ENCODE data around the gene SNX6.
"Not testable (repeated sequence)": the region's sequence is repeated elsewhere in the genome, so short reads cannot be mapped to it uniquely, and the experiment has no call there.

SNX6 gene

GRCh38 chr14:34562037-34562775 lies 67.7 kb downstream of the SNX6 start:
- DNase-seq: not testable (repeated sequence)

DNA sequence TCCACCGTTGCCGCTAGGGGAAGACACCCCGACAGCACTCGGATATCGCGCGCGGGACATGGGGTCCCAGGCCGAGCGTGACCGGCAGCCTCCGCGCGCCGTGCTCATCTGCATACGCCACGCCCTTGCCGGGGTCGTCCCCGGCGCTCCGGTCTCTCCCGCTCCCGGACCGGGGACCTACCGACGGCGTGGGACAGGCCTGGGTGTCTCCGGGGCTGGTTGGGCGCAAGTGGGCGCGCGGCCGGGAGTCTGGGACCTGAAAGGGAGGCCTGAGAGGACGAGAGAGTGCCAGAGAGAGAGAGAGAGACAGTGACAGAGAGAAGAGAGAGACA lies 73.5 kb downstream of the SNX6 start:
- DNase-seq: not testable (repeated sequence)

- not testable (repeated sequence) for DNase-seq
These were observed 74.1 kb downstream of the SNX6 start for GRCh38 chr14:34555583-34556497.

GRCh38 chr14:34554540-34555250 lies 75.3 kb downstream of the SNX6 start:
- no peak for DNase-seq

GRCh38 chr14:34549276-34549966 lies 80.5 kb downstream of the SNX6 start:
- not testable (repeated sequence) for DNase-seq

- DNase-seq: no peak
These were observed 81.4 kb downstream of the SNX6 start for GRCh38 chr14:34548472-34548981.

DNA sequence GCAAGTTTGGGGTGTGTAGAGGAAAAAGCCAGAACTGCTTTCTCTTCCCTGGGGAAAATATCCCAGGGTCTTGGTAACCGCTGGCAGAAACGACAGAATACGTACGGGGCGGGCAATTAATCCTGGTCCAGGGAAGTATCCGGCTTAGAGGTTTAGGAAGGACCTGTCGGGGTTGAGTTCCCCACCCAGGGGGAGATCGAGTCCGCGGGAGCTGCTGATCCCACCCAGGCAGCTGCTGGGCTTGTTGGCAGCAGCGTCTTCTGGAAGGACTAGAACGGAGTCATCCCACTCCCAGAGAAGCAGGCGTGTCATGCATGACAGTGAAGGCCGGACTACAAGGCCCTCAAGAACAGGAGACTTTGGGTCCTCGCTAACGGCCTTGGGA lies 82.8 kb downstream of the SNX6 start:
- not testable (repeated sequence) for DNase-seq

DNA sequence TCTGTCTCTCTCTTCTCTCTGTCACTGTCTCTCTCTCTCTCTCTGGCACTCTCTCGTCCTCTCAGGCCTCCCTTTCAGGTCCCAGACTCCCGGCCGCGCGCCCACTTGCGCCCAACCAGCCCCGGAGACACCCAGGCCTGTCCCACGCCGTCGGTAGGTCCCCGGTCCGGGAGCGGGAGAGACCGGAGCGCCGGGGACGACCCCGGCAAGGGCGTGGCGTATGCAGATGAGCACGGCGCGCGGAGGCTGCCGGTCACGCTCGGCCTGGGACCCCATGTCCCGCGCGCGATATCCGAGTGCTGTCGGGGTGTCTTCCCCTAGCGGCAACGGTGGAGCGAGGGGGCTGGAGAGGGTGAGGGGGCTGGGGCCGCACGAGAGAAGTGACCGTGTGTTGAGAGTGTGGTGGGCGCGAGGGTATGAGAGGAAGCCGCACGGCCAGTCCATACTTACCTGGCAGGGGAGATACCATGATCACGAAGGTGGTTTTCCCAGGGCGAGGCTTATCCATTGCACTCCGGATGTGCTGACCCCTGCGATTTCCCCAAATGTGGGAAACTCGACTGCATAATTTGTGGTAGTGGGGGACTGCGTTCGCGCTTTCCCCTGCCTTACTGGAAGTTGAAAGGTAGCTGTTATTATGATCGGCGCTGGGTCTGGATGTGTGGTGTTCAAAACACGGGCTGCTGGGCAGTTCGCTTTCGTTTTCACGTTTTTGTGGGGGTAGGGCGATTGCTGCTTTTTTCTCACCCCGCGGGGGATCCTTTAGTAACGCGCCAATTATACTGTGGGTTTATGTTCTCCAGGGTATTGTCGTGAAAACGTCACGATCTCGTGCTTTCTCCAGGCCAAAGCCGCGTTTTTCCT lies 83.4 kb downstream of the SNX6 start:
- not testable (repeated sequence) for DNase-seq

GRCh38 chr14:34540181-34541059 lies 89.5 kb downstream of the SNX6 start:
- DNase-seq: not testable (repeated sequence)

- DNase-seq: no peak
These were observed 90.4 kb downstream of the SNX6 start, which contains the start of gene EAPP for GRCh38 chr14:34539407-34540180. Gene EAPP, minus strand, starts transcription at chr14:34539701. Its CDS starts 73 bp downstream, at chr14:34539628.

DNA sequence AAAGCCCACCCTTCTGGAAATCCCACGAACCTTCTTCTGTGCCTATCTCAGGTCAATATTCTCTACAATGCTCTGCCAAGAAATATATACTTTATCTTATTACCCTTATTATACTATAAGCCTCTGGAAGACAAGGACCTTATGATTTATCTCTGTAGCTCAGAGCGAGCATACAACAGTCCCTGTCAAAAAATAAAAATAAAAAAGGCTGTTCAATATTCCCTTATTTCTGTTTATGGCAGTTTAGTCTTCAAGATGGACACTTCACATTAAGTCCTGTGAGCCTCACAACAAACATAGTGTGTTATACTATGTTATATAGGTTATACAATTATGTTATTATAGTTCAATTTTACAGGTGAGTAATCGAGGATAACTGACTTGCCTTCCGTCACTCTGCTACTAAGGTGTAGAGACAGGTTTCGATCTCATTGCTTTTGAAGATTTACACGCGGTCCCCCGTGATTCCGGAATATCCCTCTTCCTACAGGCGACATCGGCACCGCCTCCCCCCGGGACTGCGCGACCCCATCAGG lies 91.0 kb downstream of the SNX6 start:
- no peak for DNase-seq

GRCh38 chr14:34538096-34538495 lies 91.9 kb downstream of the SNX6 start:
- DNase-seq: not testable (repeated sequence)

GRCh38 chr14:34537677-34538009 lies 92.3 kb downstream of the SNX6 start:
- DNase-seq: no peak

- no peak for DNase-seq
These were observed 92.8 kb downstream of the SNX6 start for GRCh38 chr14:34536951-34537676.

GRCh38 chr14:34527591-34527990 lies 102.4 kb downstream of the SNX6 start:
- DNase-seq: no peak

DNA sequence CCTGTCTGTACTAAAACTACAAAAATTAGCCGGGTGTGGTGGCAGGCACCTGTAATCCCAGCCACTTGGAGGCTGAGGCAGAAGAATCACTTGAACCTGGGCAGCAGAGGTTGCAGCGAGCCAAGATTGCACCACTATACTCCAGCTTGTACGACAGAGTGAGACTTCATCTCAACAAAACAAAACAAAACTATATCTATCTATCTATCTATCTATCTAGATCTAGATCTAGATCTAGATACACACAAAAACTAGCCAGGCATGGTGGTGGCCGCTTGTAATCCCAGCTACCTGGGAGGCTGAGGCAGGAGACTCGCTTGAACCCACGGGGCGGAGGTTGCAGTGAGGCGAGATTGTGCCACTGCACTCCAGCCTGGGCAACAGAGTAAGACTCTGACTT lies 105.7 kb downstream of the SNX6 start:
- DNase-seq: not testable (repeated sequence)

GRCh38 chr14:34522496-34522895 lies 107.5 kb downstream of the SNX6 start:
- no peak for DNase-seq

GRCh38 chr14:34521071-34521470 lies 108.9 kb downstream of the SNX6 start:
- not testable (repeated sequence) for DNase-seq
